Measurements from ENCODE around the gene MRPL27.

Gene MRPL27

GRCh38 chr17:50396261-50397110 is 23.5 kb upstream of the MRPL27 start:
- H3K9me3 Mint-ChIP-seq: no peaks in the 10 kb centered on the region
- ATAC-seq (peak; percentile 59), DNase-seq (ENCODE audit: low spot score in 2 of 2) (peak in 1 of 2 donors; percentile 61)
- H3K4me1 Mint-ChIP-seq: peaks cover 40% of the 10 kb centered on the region
- peak overlapping the region; percentile 94 for H3K27ac Mint-ChIP-seq
- peaks cover 47% of the 10 kb centered on the region for H3K36me3 Mint-ChIP-seq
- peak overlapping the region; percentile 91 for H3K4me3 Mint-ChIP-seq

- peak overlapping the region; percentile 91 for H3K4me3 Mint-ChIP-seq
- H3K4me1 Mint-ChIP-seq: peaks cover 40% of the 10 kb centered on the region
- peaks cover 64% of the 10 kb centered on the region for H3K36me3 Mint-ChIP-seq
- ATAC-seq (no peak), DNase-seq (ENCODE audit: low spot score in 2 of 2) (no peak)
- H3K27ac Mint-ChIP-seq: peak overlapping the region; percentile 94
- no peaks in the 10 kb centered on the region for H3K9me3 Mint-ChIP-seq
These were observed 21.7 kb upstream of the MRPL27 start for GRCh38 chr17:50394711-50395110.

GRCh38 chr17:50393700-50394099 is 20.7 kb upstream of the MRPL27 start:
- Mint-ChIP-seq H3K27ac (peak overlapping the region; percentile 53), H3K4me3 (no peak overlapping the region), H3K9me3 (no peaks in the 10 kb centered on the region), H3K36me3 (peaks cover 74% of the 10 kb centered on the region), H3K4me1 (peaks cover 40% of the 10 kb centered on the region)
- no peak for DNase-seq (ENCODE audit: low spot score in 2 of 2)
- no peak for ATAC-seq

GRCh38 chr17:50392621-50393020 is 19.6 kb upstream of the MRPL27 start:
- Mint-ChIP-seq H3K9me3 (no peaks in the 10 kb centered on the region), H3K4me1 (peaks cover 35% of the 10 kb centered on the region), H3K4me3 (no peak overlapping the region), H3K36me3 (peaks cover 85% of the 10 kb centered on the region), H3K27ac (peak overlapping the region; percentile 53)
- ATAC-seq: no peak
- no peak for DNase-seq (ENCODE audit: low spot score in 2 of 2)

GRCh38 chr17:50389534-50389933 is 16.6 kb upstream of the MRPL27 start:
- peaks cover 100% of the 10 kb centered on the region for H3K36me3 Mint-ChIP-seq
- H3K9me3 Mint-ChIP-seq: no peaks in the 10 kb centered on the region
- peak overlapping the region; percentile 40 for H3K27ac Mint-ChIP-seq
- peaks cover 16% of the 10 kb centered on the region for H3K4me1 Mint-ChIP-seq
- ATAC-seq: no peak
- no peak overlapping the region for H3K4me3 Mint-ChIP-seq
- no peak for DNase-seq (ENCODE audit: low spot score in 2 of 2)

GRCh38 chr17:50388728-50389127 is 15.7 kb upstream of the MRPL27 start:
- H3K36me3 Mint-ChIP-seq: peaks cover 100% of the 10 kb centered on the region
- peaks cover 9% of the 10 kb centered on the region for H3K4me1 Mint-ChIP-seq
- no peaks in the 10 kb centered on the region for H3K9me3 Mint-ChIP-seq
- ATAC-seq: no peak
- no peak for DNase-seq (ENCODE audit: low spot score in 2 of 2)
- H3K27ac Mint-ChIP-seq: no peak overlapping the region
- H3K4me3 Mint-ChIP-seq: no peak overlapping the region

GRCh38 chr17:50386510-50386909 is 13.5 kb upstream of the MRPL27 start:
- no peak overlapping the region for H3K4me3 Mint-ChIP-seq
- no peaks in the 10 kb centered on the region for H3K4me1 Mint-ChIP-seq
- H3K27ac Mint-ChIP-seq: peak overlapping the region; percentile 48
- no peak for ATAC-seq
- H3K36me3 Mint-ChIP-seq: peaks cover 99% of the 10 kb centered on the region
- no peak for DNase-seq (ENCODE audit: low spot score in 2 of 2)
- no peaks in the 10 kb centered on the region for H3K9me3 Mint-ChIP-seq

- Mint-ChIP-seq H3K36me3 (peaks cover 91% of the 10 kb centered on the region), H3K4me1 (no peaks in the 10 kb centered on the region), H3K27ac (no peak overlapping the region), H3K4me3 (no peak overlapping the region), H3K9me3 (no peaks in the 10 kb centered on the region)
- DNase-seq (ENCODE audit: low spot score in 2 of 2): no peak
- no peak for ATAC-seq
These were observed 9.9 kb upstream of the MRPL27 start for GRCh38 chr17:50382931-50383330.

GRCh38 chr17:50381920-50382319 is 8.9 kb upstream of the MRPL27 start:
- DNase-seq (ENCODE audit: low spot score in 2 of 2): no peak
- H3K4me1 Mint-ChIP-seq: no peaks in the 10 kb centered on the region
- ATAC-seq: no peak
- peak overlapping the region; percentile 23 for H3K27ac Mint-ChIP-seq
- H3K4me3 Mint-ChIP-seq: no peak overlapping the region
- H3K9me3 Mint-ChIP-seq: no peaks in the 10 kb centered on the region
- H3K36me3 Mint-ChIP-seq: peaks cover 82% of the 10 kb centered on the region

GRCh38 chr17:50381260-50381815 is 8.4 kb upstream of the MRPL27 start:
- no peaks in the 10 kb centered on the region for H3K4me1 Mint-ChIP-seq
- peaks cover 76% of the 10 kb centered on the region for H3K36me3 Mint-ChIP-seq
- peak overlapping the region; percentile 23 for H3K27ac Mint-ChIP-seq
- no peak overlapping the region for H3K4me3 Mint-ChIP-seq
- DNase-seq (ENCODE audit: low spot score in 2 of 2) (no peak), ATAC-seq (no peak)
- no peaks in the 10 kb centered on the region for H3K9me3 Mint-ChIP-seq

- Mint-ChIP-seq H3K4me1 (no peaks in the 10 kb centered on the region), H3K36me3 (peaks cover 69% of the 10 kb centered on the region), H3K27ac (no peak overlapping the region), H3K9me3 (no peaks in the 10 kb centered on the region), H3K4me3 (no peak overlapping the region)
- DNase-seq (ENCODE audit: low spot score in 2 of 2): no peak
- ATAC-seq: no peak
These were observed 7.6 kb upstream of the MRPL27 start for GRCh38 chr17:50380369-50381259.

GRCh38 chr17:50379351-50380132 is 6.6 kb upstream of the MRPL27 start:
- DNase-seq (ENCODE audit: low spot score in 2 of 2) (no peak), ATAC-seq (no peak)
- Mint-ChIP-seq H3K9me3 (no peaks in the 10 kb centered on the region), H3K4me1 (no peaks in the 10 kb centered on the region), H3K27ac (no peak overlapping the region), H3K4me3 (no peak overlapping the region), H3K36me3 (peaks cover 58% of the 10 kb centered on the region)

- DNase-seq (ENCODE audit: low spot score in 2 of 2): no peak
- ATAC-seq: no peak
- H3K27ac Mint-ChIP-seq: no peak overlapping the region
- H3K4me1 Mint-ChIP-seq: peaks cover 28% of the 10 kb centered on the region
- H3K4me3 Mint-ChIP-seq: no peak overlapping the region
- H3K36me3 Mint-ChIP-seq: peaks cover 40% of the 10 kb centered on the region
- no peaks in the 10 kb centered on the region for H3K9me3 Mint-ChIP-seq
These were observed 3.0 kb upstream of the MRPL27 start for GRCh38 chr17:50375858-50376538.

GRCh38 chr17:50373705-50374104 is 721 bp upstream of the MRPL27 start:
- peak overlapping the region; percentile 100 for H3K27ac Mint-ChIP-seq
- no peaks in the 10 kb centered on the region for H3K9me3 Mint-ChIP-seq
- peaks cover 28% of the 10 kb centered on the region for H3K4me1 Mint-ChIP-seq
- peak overlapping the region; percentile 97 for H3K4me3 Mint-ChIP-seq
- peaks cover 47% of the 10 kb centered on the region for H3K36me3 Mint-ChIP-seq
- no peak for DNase-seq (ENCODE audit: low spot score in 2 of 2)
- ATAC-seq: no peak

Measured in stimulated activated effector memory CD8-positive, alpha-beta T cell treated with anti-CD3 and anti-CD28 coated beads, Interleukin-12 subunit alpha, Interleukin-12 subunit beta, amount 100 ng/mL, for 72 hours (primary cell).